Ramos (cell line): ENCODE results near the gene KIF21B.
"Not testable (repeated sequence)": the region's sequence is repeated elsewhere in the genome, so short reads cannot be mapped to it uniquely, and the experiment has no call there.

Experiments
- in situ Hi-C: fragments of 300-500 bp; cut with MboI; formaldehyde crosslinking; loops from one replicate; pipeline ENCODE4 v1.14.3; 2022; ENCODE audit warnings: low sequenced_read_pairs; ENCODE audit not compliant: unreplicated experiment

The KIF21B gene

DNA sequence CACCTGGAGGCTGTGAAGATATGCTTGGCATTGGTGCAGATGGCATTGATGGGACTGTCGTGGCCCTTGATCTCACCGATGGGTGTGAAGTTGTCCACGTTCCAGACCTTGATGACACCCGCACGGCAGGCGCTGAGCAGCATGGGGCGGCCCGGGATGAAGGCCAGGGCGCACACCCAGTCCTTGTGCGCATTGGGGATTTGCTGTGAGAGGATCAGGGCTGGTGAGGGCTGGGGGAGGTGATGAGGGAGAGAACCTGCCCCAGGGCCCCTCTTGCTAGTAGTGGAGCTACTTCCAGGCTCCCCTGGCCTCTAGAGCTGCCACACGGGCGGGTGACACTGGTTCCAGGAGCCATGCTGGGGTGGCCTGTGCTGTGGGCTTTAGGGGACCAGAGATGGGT is 48.8 kb downstream of the KIF21B start:
- in situ Hi-C loops = loop anchor here (5.0 to 10.0 kb wide), 2 partner anchors 68 to 140 kb away; partner anchors contain the start of gene CACNA1S

DNA sequence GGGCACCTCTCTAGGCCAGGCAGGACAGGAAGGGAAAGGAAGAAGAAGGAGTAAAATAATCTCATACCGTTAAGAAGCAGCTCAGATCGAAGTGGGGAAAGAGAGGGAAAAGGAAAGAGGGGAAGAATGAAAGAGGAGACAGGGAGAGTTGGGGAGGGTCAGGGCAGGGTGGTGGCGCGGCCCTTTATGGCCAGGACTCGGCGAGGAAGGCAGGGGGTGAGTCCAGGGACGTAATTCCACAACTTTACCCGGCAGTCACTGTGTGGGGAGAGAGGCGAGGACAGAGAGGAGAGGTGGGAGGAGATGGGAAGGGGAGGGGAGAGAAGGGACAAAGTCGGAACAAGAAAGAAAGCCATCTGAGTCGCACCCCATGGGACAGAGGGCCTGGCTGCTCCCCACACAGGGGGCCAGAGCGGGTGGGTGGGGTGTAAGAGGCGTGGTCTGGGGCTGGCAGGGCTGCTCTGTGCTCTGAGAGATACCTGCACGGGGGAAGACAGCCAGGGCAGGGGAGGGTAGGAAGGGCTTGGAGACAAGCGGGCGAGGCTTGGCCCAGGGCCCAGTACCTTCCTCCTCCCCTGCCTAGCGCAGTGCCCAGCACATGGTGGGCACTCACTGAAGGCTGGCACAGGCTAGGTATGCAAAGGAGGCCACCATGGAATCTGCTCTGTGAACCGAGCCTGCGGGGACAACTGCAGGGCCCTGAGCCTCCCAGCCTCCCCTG is 49.4 kb downstream of the KIF21B start:
- in situ Hi-C loops = loop anchor here (10.0 kb wide), 1 partner anchor 141 kb away; the partner anchor contains the start of gene CACNA1S

DNA sequence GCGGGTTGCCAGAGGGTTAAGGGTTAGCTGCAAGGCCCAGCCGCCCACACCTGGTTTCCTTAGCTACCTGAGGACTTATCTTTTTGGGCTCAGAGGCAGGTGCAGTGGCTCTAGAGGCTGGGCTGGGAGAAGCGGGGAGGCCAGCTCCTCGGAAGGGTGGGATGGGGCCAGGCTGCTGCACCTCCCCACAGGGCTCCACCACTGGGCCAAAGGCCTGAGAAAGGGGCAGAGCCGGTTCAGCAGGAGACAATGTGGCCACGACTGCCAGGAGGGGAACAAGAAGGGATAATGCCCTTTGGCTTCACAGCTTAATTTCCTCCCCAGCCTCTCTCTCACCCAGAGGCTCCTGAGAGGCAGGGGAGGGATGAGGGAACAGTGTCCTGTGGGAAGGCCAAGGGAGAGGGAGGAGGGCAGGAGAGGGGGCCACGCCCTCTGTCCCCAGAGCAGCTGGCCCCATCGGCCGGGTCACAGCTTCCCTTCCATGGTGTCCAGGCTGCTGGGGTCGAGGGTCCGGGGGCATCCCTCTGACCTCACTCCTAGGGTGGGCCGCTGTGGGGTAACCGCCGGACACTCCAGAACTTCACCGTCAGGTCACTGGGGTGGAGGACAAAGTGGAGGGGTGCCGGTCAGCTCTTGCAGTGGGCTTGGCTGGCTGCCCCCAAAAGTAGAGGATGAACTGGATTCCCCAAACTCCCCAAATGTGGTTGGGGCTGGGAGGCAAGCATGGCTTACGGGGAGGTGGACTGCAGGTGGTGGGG is 50.4 kb downstream of the KIF21B start:
- in situ Hi-C loops = loop anchor here (10.0 kb wide), 1 partner anchor 142 kb away; the partner anchor contains the start of gene CACNA1S

DNA sequence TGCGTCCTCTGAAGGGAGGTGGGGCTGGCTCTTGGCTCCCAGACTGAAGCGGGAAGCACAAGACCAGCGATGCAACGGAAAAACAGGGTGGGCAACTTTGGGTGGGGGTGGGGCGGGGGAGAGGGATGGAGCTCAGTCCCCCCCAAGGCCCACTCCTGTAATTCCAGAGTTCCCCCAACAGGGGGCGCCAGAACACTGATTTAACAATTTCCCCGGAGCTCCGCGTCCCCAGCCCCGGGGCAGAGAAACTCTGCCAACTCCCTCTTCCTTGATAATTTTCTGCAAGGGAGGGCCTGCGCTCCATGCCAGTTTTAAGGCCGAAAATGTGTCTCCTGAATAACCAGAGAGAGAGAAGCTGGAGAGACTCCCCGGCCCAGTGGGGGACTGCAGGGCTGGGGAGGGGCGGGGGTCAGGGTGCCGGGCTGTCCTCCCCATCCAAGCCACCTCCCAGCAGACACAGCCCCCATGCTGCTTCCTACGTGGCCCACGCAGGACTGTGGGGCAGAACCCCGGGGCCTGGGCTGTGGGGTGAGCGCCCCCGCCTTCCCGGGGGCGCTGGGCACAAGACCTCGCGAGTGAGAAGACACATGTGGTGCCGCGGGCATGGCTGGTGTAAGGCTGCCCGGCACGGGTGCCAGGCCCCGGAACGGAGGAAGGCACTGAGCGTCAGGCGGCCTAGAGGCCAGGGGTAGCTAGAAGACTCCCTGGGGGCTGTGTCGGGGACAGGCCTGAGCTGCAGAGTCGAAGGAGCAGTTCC is 51.4 kb downstream of the KIF21B start:
- in situ Hi-C loops = loop anchor here (10.0 kb wide), 1 partner anchor 143 kb away; the partner anchor contains the start of gene CACNA1S

DNA sequence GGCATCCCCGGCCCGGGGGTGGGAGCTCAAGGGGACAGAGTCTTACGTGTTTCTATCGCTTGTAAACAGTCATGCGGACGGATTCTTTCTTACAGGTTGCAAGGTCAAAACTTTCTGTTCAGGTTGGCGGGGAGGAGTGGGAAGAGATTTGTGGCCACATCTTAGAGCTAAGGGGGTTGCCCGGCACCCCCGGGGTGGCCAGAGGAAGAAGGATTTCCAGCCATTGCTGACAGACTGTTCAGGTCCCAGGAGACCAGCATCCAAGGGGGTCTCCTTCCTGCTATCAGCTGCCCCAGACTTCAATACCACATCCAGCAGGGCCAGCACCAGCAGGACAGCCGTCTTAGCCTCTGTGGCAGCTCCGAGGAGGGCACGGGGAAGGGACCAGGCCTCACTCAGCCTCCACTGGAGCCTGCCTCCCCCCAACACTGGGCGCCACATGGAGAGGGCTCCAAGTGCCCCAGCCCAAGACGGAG is 52.0 kb downstream of the KIF21B start:
- in situ Hi-C loops = loop anchor here (10.0 kb wide), 1 partner anchor 143 kb away; the partner anchor contains the start of gene CACNA1S

DNA sequence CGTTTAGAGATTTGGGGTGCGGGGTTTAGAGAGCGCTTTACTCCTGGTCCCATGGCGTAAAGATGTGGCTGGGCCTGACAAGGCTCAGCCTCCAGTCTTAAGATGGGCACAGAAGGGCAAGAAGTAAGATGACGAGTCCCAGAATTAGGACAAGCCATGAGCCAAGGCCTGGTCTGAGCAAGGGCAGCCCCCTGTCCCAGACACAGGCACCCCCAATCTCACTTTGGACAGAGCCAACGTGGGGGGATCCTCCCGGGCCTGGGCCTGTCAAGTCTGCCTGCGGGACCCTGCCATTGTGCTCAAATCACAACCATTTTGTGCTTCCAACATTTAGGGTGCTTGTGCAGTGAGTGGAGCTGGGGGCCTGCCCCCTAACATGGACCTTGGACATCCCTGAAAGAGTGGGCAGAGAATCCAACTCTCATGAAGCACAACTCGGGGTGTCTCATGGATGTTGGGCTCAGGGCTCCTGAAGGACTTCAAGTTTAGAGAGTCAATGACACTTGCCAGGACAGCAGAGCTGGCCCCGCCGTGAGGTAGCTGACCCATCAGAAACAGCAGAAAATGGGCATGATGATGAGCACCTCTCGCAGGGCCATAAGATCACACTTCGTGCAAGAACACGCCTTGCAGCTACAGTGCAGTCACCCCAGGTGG is 52.6 kb downstream of the KIF21B start:
- in situ Hi-C loops = loop anchor here (10.0 kb wide), 1 partner anchor 144 kb away; the partner anchor contains the start of gene CACNA1S

DNA sequence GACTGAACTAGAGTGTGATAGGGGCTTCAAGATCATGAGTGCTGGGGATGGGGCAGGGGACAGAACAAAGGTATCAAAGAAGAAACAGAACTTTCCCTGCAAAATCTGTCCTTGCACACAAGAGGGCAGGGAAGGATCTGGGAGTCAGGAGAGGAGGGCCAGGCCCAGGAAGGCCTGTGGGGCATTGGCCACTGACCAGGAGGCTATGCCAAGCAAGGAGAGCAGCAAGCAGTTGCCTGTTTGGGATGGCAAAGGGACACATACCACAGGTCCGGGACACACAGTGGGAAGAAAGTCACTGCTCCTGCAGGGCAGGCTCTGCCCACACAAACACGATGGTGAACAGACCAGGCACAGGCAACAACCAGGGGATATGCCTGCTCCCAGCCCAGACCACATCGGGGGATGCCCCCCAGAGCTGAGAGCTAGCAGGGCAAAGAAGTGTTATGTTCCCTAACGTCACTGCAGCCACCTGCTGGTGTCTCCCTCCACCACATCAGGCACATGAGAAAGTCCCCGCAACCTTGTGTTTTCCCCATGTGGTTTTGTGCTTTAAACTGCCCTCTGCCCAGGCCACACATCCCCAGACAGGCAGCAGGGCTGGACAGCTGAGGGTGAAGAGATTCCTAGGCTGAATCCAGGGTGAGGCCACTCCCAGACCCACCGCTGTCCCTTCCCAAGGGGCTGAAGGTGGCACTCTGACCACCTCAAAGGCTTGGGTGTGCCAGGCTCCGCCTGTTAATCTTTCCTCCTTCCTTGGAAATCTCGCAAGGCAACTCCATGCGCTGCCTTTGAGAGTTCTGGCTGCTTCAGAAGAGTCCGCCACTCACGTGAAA is 53.6 kb downstream of the KIF21B start:
- in situ Hi-C loops = loop anchor here (10.0 kb wide), 1 partner anchor 145 kb away; the partner anchor contains the start of gene CACNA1S

DNA sequence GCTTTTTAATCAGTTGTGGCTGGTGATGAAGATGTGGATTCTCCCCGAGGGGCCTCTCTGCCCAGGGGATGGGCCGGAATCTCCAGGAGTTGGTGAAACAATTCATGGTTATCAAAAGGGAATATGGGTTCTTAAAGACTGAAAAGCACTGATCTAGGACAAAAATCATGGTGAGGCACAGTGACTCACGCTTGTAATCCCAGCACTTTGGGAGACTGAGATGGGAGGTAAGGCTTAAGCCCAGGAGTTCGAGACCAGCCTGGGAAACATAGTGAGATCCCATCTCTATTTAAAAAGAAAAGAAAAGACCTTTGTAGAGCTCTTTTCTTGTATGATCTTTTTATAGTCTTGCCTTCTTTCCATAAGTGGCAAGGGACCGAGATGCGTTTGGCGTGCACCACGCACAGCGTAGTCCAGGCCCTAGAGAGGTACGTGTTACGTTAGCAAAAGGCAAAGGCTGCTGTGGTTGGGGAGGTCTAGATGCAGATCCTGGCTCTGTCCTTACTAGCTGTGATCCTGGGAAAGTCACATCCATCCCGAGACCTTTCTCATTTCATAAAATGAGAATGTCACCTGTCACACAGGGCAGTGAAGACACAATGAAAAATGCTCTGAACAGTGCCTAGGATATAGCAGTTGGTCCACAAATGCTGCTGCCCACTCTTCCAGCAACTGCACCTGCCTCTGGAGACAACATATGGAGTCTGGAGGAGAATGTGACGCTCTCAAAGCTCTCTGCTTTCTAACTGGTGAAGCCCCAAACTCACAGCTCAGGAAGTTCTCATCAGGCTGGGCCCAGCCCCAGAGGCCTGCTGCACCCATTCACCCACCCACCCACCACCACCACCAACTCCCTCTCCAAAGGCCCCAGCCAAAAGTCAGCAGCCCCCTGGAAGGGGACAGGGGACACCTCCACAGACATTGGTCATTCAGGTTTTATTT is 54.8 kb downstream of the KIF21B start:
- in situ Hi-C loops = no loop called here

DNA sequence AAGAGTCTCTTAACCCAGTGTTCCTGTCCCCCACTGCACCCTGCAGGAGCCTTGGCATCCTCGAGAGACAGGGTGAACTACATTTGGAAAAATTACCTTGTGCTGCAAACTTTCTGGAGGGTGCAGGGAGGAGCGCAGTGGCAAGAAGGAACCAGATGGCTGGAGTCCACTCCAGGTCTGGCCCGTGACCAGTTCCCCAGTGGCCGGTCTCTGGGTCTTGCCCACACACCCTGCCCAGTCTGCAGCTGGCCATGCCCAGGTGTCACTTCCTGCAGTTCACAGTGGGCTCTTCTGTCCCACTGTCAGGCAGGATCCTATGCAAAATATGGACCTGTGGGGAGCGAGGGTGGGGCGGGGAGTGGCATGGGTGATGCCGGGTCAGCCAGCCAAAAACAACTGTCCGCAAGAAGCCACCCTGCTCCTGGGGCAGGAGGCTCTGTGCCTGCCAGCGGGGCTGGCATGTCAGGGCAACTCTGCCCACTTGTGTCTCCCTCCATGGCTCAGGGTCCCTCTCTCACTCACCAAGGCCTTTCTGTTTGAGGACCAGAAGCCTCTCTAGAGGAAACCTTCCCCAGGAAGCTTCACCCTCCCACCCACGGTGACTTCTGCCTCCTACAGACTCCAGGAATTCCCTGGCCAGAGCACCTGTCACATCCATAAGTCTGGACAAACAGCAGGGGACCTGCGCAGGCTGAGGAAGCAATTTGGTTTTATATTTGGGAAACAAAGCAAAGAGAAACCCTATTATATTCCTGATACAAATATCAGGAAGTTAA is 55.6 kb downstream of the KIF21B start:
- in situ Hi-C loops = no loop called here

DNA sequence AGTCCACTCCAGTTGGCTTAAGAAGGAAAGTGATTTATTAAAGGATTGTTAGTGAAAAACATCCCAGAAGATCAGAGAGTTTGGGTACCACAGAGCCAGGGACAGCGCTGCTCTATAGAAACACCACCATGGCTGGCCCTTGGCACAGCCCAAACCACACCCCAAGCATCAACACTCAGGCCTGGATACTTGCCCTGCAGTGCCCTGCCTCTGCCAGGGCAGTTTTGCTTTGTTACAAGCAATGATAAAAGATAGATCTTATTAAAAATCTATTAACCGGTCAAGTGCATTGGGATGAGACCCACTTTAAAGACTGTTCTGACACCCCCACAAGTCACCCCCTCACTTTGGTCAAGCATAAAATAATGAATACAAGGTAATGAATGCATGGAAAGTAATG is 56.6 kb downstream of the KIF21B start:
- in situ Hi-C loops = no loop called here

DNA sequence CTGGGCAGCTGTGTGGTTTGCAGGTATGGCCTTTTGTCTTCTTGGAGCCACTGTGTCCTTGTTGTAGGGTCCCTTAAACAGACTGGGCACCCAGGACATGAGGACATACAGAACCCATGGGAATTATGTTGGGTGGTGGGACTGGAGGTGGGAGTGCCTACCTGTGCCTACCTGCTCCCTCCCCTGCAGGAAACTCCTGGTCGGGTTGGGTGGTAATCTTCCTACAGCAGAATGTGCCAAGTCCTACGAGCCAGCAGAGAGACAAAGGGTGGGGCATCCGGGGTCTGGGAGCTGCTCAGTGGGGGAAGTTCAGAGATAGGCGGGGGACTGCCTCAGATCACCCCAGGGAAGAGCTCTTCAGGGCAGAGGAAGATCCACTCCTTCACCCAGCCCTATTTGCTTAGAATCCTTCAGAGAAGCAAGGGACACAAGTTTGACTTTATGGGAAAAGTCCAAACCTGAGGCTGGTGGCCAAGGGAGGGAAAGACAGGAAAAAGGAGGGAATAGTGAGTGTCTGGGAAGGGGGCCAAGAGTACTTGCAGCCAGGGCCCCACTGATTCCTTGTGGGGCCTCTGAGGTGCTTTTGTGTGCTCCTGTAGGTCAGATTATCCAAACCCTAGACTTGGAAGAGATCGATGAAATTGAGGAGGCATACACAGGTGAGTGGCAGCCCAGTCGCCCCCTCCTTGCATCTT is 58.3 kb downstream of the KIF21B start:
- in situ Hi-C loops = no loop called here

DNA sequence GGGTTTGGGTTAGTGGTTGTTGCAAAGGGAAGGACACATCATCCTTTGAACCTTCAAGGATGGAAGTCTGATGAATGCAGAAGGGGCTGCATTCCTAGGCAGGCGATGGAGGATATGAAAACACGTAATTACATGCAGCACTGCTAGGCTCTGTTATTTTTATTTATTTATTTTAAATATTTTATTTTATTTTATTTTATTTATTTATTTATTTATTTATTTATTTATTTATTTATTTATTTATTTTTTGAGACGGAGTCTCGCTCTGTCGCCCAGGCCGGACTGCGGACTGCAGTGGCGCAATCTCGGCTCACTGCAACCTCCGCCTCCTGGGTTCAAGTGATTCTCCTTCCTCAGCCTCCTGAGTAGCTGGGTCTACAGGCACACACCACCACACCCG is 59.6 kb downstream of the KIF21B start:
- in situ Hi-C loops = not testable (repeated sequence)

DNA sequence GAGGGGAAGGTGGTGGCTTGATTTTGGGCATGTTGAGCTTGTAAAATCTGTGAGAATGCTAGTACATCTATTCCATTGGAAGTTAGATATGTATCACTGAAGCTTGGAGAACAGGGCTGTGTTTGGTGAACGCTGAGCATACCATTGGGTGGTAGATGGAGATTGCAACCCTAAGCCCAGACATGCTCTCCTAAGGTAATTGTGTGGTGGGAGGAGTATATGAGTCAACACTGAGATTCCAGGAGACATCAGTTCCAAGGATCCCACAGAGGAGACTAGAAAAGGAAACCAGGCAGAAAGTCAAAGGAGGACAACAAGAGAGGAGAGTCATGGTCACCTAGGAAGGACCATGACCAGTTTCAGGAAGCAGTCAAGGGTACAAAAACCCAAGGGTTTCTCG is 60.4 kb downstream of the KIF21B start:
- in situ Hi-C loops = no loop called here

DNA sequence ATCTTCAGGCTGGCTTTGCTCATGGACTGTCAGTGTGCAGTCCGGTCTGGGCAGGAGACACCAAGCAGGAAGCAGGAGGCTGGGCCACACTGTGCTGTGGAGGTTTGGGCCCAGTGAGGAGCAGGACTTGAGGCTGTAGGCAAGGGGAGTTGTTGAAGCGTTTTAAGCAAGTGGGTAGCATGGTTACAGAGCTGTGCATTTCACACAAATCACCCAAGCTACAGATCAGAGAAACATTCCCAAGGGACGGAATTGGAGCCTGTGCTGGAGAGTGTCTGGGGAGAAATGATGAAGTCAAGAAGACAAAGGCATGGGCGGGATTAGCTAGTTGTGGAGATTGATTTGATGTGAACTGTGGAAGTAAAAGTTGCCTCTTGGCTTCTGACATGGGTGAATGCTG is 60.9 kb downstream of the KIF21B start:
- in situ Hi-C loops = no loop called here

DNA sequence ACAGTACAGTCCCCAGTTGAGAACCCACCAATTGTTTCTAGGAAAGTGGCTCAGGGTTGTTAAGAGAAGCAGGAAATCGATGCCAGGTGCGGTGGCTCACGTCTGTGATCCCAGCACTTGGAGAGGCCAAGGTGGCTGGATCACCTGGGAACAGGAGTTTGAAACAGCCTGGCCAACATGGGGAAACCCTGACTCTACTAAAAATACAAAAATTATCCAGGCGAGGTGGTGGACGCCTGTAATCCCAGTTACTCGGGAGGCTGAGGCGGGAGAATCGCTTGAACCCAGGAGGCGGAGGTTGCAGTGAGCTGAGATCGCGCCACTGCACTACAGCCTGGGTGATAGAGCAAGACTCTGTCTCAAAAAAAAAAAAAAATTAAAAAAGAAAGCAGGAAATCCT is 61.4 kb downstream of the KIF21B start:
- in situ Hi-C loops = not testable (repeated sequence)

DNA sequence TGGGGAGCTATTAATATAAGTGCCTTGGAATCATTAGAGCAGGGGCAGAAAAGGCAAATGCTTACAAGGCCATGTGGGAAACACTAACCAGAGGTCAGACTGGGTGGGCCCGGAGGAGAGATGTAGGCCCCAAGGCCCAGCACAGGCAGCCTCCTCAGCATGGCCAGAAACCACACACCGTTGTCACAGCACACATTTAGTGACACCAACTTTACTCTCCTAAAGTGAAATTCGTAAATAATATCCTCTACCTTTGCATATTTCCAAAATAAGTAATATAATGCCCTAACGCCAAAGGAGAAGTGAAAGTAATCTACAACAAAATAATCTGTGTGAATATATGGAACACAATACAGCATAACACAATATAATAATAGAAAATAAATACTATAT is 62.6 kb downstream of the KIF21B start:
- in situ Hi-C loops = no loop called here
